ENCODE data around the gene ARAP1. TPM values are rescaled to one million over a fixed set of nuclear protein-coding genes. Genes with fewer than 3 reads are reported as not detected.
A peak's percentile ranks its signal among the peaks of the same experiment; 100 is the strongest.

The ARAP1 gene
- total RNA-seq, 2 experiments from 2014 or later, result 69.9 to 76.6 TPM

GRCh38 chr11:72678524-72678923, 73.7 kb downstream of the ARAP1 start:
- Mint-ChIP-seq H3K9me3 (ENCODE audit: low read depth) (no peaks in the 10 kb centered on the region), H3K36me3 (ENCODE audit: low read depth) (no peaks in the 10 kb centered on the region), H3K27ac (no peak overlapping the region), H3K4me1 (peaks cover 5% of the 10 kb centered on the region), H3K27me3 (peaks cover 28% of the 10 kb centered on the region), H3K4me3 (no peak overlapping the region)
- ChIA-PET POLR2A (interaction anchor here (1.2 kb wide), 1 partner anchor 9 kb away, joined by 3 read pairs; no protein-coding TSS in a partner anchor), CTCF (interaction anchor here (0.6 to 1.0 kb wide), 2 partner anchors 11 to 184 kb away, joined by 4 to 5 read pairs; no protein-coding TSS in a partner anchor)
- ATAC-seq, result no peak
- DNase-seq, result no peak
- intact Hi-C loops (cut with DNase I, micrococcal nuclease), result no loop called here

- Mint-ChIP-seq H3K27ac (no peak overlapping the region), H3K36me3 (ENCODE audit: low read depth) (no peaks in the 10 kb centered on the region), H3K27me3 (peaks cover 42% of the 10 kb centered on the region), H3K9me3 (ENCODE audit: low read depth) (no peaks in the 10 kb centered on the region), H3K4me3 (no peak overlapping the region), H3K4me1 (peaks cover 5% of the 10 kb centered on the region)
- ATAC-seq (peak; percentile 84), DNase-seq (peak; percentile 86)
- CTCF ChIA-PET, result interaction anchor here (2.2 to 2.8 kb wide), 2 partner anchors 9 kb away, joined by 10 to 15 read pairs; no protein-coding TSS in a partner anchor
- POLR2A ChIA-PET, result no interaction called here
- intact Hi-C loops (cut with DNase I, micrococcal nuclease), result no loop called here
Measured at GRCh38 chr11:72676861-72677341, 75.3 kb downstream of the ARAP1 start.

- DNase-seq, result no peak
- POLR2A ChIA-PET, result no interaction called here
- CTCF ChIA-PET, result interaction anchor here (0.7 to 2.8 kb wide), 4 partner anchors 9 to 358 kb away, joined by 3 to 15 read pairs (median 4); no protein-coding TSS in a partner anchor
- H3K27me3 Mint-ChIP-seq, result peaks cover 56% of the 10 kb centered on the region
- ATAC-seq, result no peak
- no peak overlapping the region for H3K4me3 Mint-ChIP-seq
- H3K9me3 Mint-ChIP-seq (ENCODE audit: low read depth), result no peaks in the 10 kb centered on the region
- intact Hi-C loops (cut with DNase I, micrococcal nuclease), result no loop called here
- H3K27ac Mint-ChIP-seq, result no peak overlapping the region
- no peaks in the 10 kb centered on the region for H3K36me3 Mint-ChIP-seq (ENCODE audit: low read depth)
- H3K4me1 Mint-ChIP-seq, result peaks cover 2% of the 10 kb centered on the region
Measured at GRCh38 chr11:72675221-72675620, 77.0 kb downstream of the ARAP1 start.

GRCh38 chr11:72673943-72674828, 78.0 kb downstream of the ARAP1 start, which contains the start of gene PDE2A:
Gene PDE2A (minus strand): TSS chr11:72674422. CDS start chr11:72674207, 215 bp downstream.
- ChIA-PET POLR2A (no interaction called here), CTCF (interaction anchor here (1.7 kb wide), 1 partner anchor 10 kb away, joined by 6 read pairs; no protein-coding TSS in a partner anchor)
- Mint-ChIP-seq H3K9me3 (ENCODE audit: low read depth) (no peaks in the 10 kb centered on the region), H3K4me1 (peaks cover 5% of the 10 kb centered on the region), H3K36me3 (ENCODE audit: low read depth) (no peaks in the 10 kb centered on the region), H3K27ac (no peak within 1 kb of the TSS), H3K4me3 (no peak within 1 kb of the TSS), H3K27me3 (peaks cover 59% of the 10 kb centered on the region)
- ATAC-seq (no peak), DNase-seq (no peak)
- intact Hi-C loops (cut with DNase I, micrococcal nuclease), result no loop called here

- ChIA-PET POLR2A (no interaction called here), CTCF (no interaction called here)
- Mint-ChIP-seq H3K4me3 (no peak overlapping the region), H3K27me3 (peaks cover 66% of the 10 kb centered on the region), H3K9me3 (ENCODE audit: low read depth) (no peaks in the 10 kb centered on the region), H3K4me1 (peaks cover 13% of the 10 kb centered on the region), H3K27ac (no peak overlapping the region), H3K36me3 (ENCODE audit: low read depth) (no peaks in the 10 kb centered on the region)
- intact Hi-C loops (cut with DNase I, micrococcal nuclease), result no loop called here
- ATAC-seq (no peak), DNase-seq (no peak)
Measured at GRCh38 chr11:72673284-72673942, 78.8 kb downstream of the ARAP1 start.

GRCh38 chr11:72672597-72673238, 79.5 kb downstream of the ARAP1 start:
- CTCF ChIA-PET, result interaction anchor here (1.3 to 1.8 kb wide), 2 partner anchors 8 to 12 kb away, joined by 3 to 7 read pairs; no protein-coding TSS in a partner anchor
- peaks cover 13% of the 10 kb centered on the region for H3K4me1 Mint-ChIP-seq

GRCh38 chr11:72671152-72672099, 80.8 kb downstream of the ARAP1 start:
- Mint-ChIP-seq H3K9me3 (ENCODE audit: low read depth) (peaks cover 7% of the 10 kb centered on the region), H3K4me1 (peaks cover 11% of the 10 kb centered on the region), H3K27ac (no peak overlapping the region), H3K4me3 (no peak overlapping the region), H3K36me3 (ENCODE audit: low read depth) (no peaks in the 10 kb centered on the region), H3K27me3 (peaks cover 71% of the 10 kb centered on the region)
- ChIA-PET POLR2A (no interaction called here), CTCF (interaction anchor here (0.6 to 1.8 kb wide), 4 partner anchors 9 to 25 kb away, joined by 3 to 7 read pairs (median 4); no protein-coding TSS in a partner anchor)
- intact Hi-C loops (cut with DNase I, micrococcal nuclease), result no loop called here
- no peak for ATAC-seq
- no peak for DNase-seq

More at GRCh38 chr11:72672597-72673238, 79.5 kb downstream of the ARAP1 start:
- intact Hi-C loops (cut with DNase I, micrococcal nuclease), result no loop called here
- POLR2A ChIA-PET, result no interaction called here
- Mint-ChIP-seq H3K9me3 (ENCODE audit: low read depth) (no peaks in the 10 kb centered on the region), H3K27ac (no peak overlapping the region), H3K27me3 (peaks cover 66% of the 10 kb centered on the region), H3K36me3 (ENCODE audit: low read depth) (no peaks in the 10 kb centered on the region), H3K4me3 (no peak overlapping the region)
- DNase-seq (no peak), ATAC-seq (no peak)

GRCh38 chr11:72670041-72670440, 82.2 kb downstream of the ARAP1 start:
- H3K4me3 Mint-ChIP-seq, result no peak overlapping the region
- ATAC-seq (no peak), DNase-seq (no peak)
- H3K36me3 Mint-ChIP-seq (ENCODE audit: low read depth), result no peaks in the 10 kb centered on the region
- H3K27ac Mint-ChIP-seq, result no peak overlapping the region
- H3K4me1 Mint-ChIP-seq, result peaks cover 11% of the 10 kb centered on the region
- H3K27me3 Mint-ChIP-seq, result peaks cover 63% of the 10 kb centered on the region
- intact Hi-C loops (cut with DNase I, micrococcal nuclease), result no loop called here
- ChIA-PET POLR2A (no interaction called here), CTCF (interaction anchor here (0.7 to 2.5 kb wide), 4 partner anchors 13 to 362 kb away, joined by 3 to 23 read pairs (median 3); no protein-coding TSS in a partner anchor)
- peaks cover 7% of the 10 kb centered on the region for H3K9me3 Mint-ChIP-seq (ENCODE audit: low read depth)

- CTCF ChIA-PET, result interaction anchor here (0.7 to 2.5 kb wide), 5 partner anchors 14 to 361 kb away, joined by 3 to 23 read pairs (median 3); no protein-coding TSS in a partner anchor
- peak; percentile 38 for DNase-seq
- H3K27me3 Mint-ChIP-seq, result peaks cover 59% of the 10 kb centered on the region
Measured at GRCh38 chr11:72669527-72669926, 82.7 kb downstream of the ARAP1 start.

More at GRCh38 chr11:72669527-72669926, 82.7 kb downstream of the ARAP1 start:
- Mint-ChIP-seq H3K4me1 (peaks cover 11% of the 10 kb centered on the region), H3K27ac (no peak overlapping the region), H3K4me3 (no peak overlapping the region), H3K9me3 (ENCODE audit: low read depth) (peaks cover 7% of the 10 kb centered on the region), H3K36me3 (ENCODE audit: low read depth) (no peaks in the 10 kb centered on the region)
- POLR2A ChIA-PET, result interaction anchor here (0.7 kb wide), 1 partner anchor 9 kb away, joined by 3 read pairs; no protein-coding TSS in a partner anchor
- intact Hi-C loops (cut with DNase I, micrococcal nuclease), result no loop called here
- no peak for ATAC-seq

Data from activated CD4-positive, alpha-beta T cell treated with anti-CD3 and anti-CD28 coated beads for 36 hours (primary cell).